Mesendoderm (in vitro differentiated cells): Measurements from ENCODE around the gene ZNF699.

Experiments
- DNase-seq: peaks from one replicate; pipeline ENCODE4 v3.0.0; 2013
- H2AK5ac ChIP-seq: 2 replicates; pipeline ENCODE4 v1.6.1; 2013; ENCODE audit warnings: low read length, inconsistent platforms
- H2BK120ac ChIP-seq: 2 replicates; pipeline ENCODE4 v1.6.1; 2013; ENCODE audit warnings: low read depth, mild to moderate bottlenecking, low read length, moderate library complexity, mixed read lengths
- H2BK15ac ChIP-seq: replicated peaks from 2 replicates; pipeline ENCODE4 v1.6.1; 2013; ENCODE audit warnings: low read depth, mild to moderate bottlenecking, moderate library complexity
- H2BK5ac ChIP-seq: 2 replicates; pipeline ENCODE4 v1.6.1; 2013; ENCODE audit warnings: low read length, inconsistent platforms
- H3K18ac ChIP-seq: 2 replicates; pipeline ENCODE4 v1.6.1; 2013; ENCODE audit warnings: mild to moderate bottlenecking, low read length, mixed read lengths
- H3K23ac ChIP-seq: one replicate; pipeline ENCODE4 v1.6.1; 2013; ENCODE audit warnings: low read length
- H3K27ac ChIP-seq: 2 replicates; pipeline ENCODE4 v1.5.1; 2013; ENCODE audit warnings: low read depth, mild to moderate bottlenecking, inconsistent platforms, low read length, moderate library complexity
- H3K27me3 ChIP-seq: 2 replicates; pipeline ENCODE4 v1.6.1; 2013; ENCODE audit warnings: low read length, control low read depth, mild to moderate bottlenecking, inconsistent platforms; ENCODE audit not compliant: insufficient read depth, poor library complexity
- H3K36me3 ChIP-seq: 2 replicates; pipeline ENCODE4 v1.6.1; 2013; ENCODE audit warnings: low read length, inconsistent platforms; ENCODE audit not compliant: control insufficient read depth, insufficient read depth
- H3K4ac ChIP-seq: one replicate; pipeline ENCODE4 v1.6.1; 2013; ENCODE audit warnings: low read depth, mild to moderate bottlenecking, low read length, moderate library complexity
- H3K4me1 ChIP-seq: 2 replicates; pipeline ENCODE4 v1.6.1; 2013; ENCODE audit warnings: low read depth, low read length, inconsistent platforms; ENCODE audit not compliant: control insufficient read depth
- H3K4me2 ChIP-seq: 2 replicates; pipeline ENCODE4 v1.6.1; 2013; ENCODE audit warnings: low read length
- H3K4me3 ChIP-seq: 2 replicates; pipeline ENCODE4 v1.5.1; 2013; ENCODE audit warnings: mild to moderate bottlenecking, low read length
- H3K56ac ChIP-seq: one replicate; pipeline ENCODE4 v1.6.1; 2013; ENCODE audit warnings: low read length
- H3K79me1 ChIP-seq: 2 replicates; pipeline ENCODE4 v1.6.1; 2013; ENCODE audit warnings: low read length, inconsistent platforms
- H3K79me2 ChIP-seq: 2 replicates; pipeline ENCODE4 v1.6.1; 2013; ENCODE audit warnings: mild to moderate bottlenecking, low read length; ENCODE audit not compliant: control insufficient read depth, insufficient read depth
- H3K9ac ChIP-seq: 2 replicates; pipeline ENCODE4 v1.6.1; 2013; ENCODE audit warnings: low read length, inconsistent platforms
- H4K5ac ChIP-seq: one replicate; pipeline ENCODE4 v1.6.1; 2013; ENCODE audit warnings: low read length
- H4K8ac ChIP-seq: one replicate; pipeline ENCODE4 v1.6.1; 2013; ENCODE audit warnings: low read depth, mild to moderate bottlenecking, control low read depth, low read length, moderate library complexity
- WGBS: extraction: QIAGEN DNeasy Blood & Tissue Kit; methylation state at CpG from one replicate; pipeline ENCODE4 v1.1.7; 2013; ENCODE audit warnings: low lambda C conversion rate, missing lambda C conversion rate; ENCODE audit not compliant: insufficient coverage; ENCODE audit errors: extremely low coverage; 5-methylcytosine and 5-hydroxymethylcytosine counted together

ZNF699 gene

GRCh38 chr19:9345005-9345404 lies 35.4 kb upstream of the ZNF699 start:
- no CpG with 5 or more reads among the region's 2 CpGs for WGBS

GRCh38 chr19:9342610-9343304 lies 33.1 kb upstream of the ZNF699 start:
- Histone ChIP-seq H2BK15ac (no peak overlapping the region), H4K8ac (no peak overlapping the region), H3K27me3 (no peaks in the 10 kb centered on the region), H3K79me1 (no peaks in the 10 kb centered on the region), H3K23ac (no peak overlapping the region), H3K4ac (no peak overlapping the region), H3K56ac (no peak overlapping the region), H3K27ac (no peak overlapping the region), H4K5ac (no peak overlapping the region), H3K4me2 (no peak overlapping the region), H3K18ac (no peak overlapping the region), H3K9ac (no peak overlapping the region), H2BK120ac (no peak overlapping the region), H3K79me2 (no peaks in the 10 kb centered on the region), H3K4me3 (peak overlapping the region; percentile 19), H2BK5ac (no peak overlapping the region), H2AK5ac (no peak overlapping the region), H3K36me3 (peaks cover 9% of the 10 kb centered on the region), H3K4me1 (no peaks in the 10 kb centered on the region)
- no CpG with 5 or more reads among the region's 6 CpGs for WGBS
- DNase-seq: peak; percentile 42

More at GRCh38 chr19:9345005-9345404, 35.4 kb upstream of the ZNF699 start:
- H2BK120ac ChIP-seq: no peak overlapping the region
- no peaks in the 10 kb centered on the region for H3K4me1 ChIP-seq
- H2BK5ac ChIP-seq: no peak overlapping the region
- H3K9ac ChIP-seq: no peak overlapping the region
- H3K4me2 ChIP-seq: no peak overlapping the region
- no peak overlapping the region for H3K4me3 ChIP-seq
- no peak overlapping the region for H2BK15ac ChIP-seq
- DNase-seq: no peak
- H3K36me3 ChIP-seq: peaks cover 9% of the 10 kb centered on the region
- no peak overlapping the region for H3K23ac ChIP-seq
- H3K4ac ChIP-seq: no peak overlapping the region
- H4K5ac ChIP-seq: no peak overlapping the region
- H3K27ac ChIP-seq: no peak overlapping the region
- H4K8ac ChIP-seq: no peak overlapping the region
- H2AK5ac ChIP-seq: no peak overlapping the region
- no peaks in the 10 kb centered on the region for H3K79me2 ChIP-seq
- H3K27me3 ChIP-seq: no peaks in the 10 kb centered on the region
- H3K79me1 ChIP-seq: no peaks in the 10 kb centered on the region
- H3K18ac ChIP-seq: no peak overlapping the region
- H3K56ac ChIP-seq: no peak overlapping the region

- Histone ChIP-seq H3K56ac (no peak overlapping the region), H2BK15ac (no peak overlapping the region), H3K23ac (no peak overlapping the region), H3K18ac (no peak overlapping the region), H3K27ac (no peak overlapping the region), H2AK5ac (no peak overlapping the region), H3K4me3 (no peak overlapping the region), H4K5ac (no peak overlapping the region), H3K27me3 (no peaks in the 10 kb centered on the region), H2BK120ac (no peak overlapping the region), H3K79me2 (peaks cover 6% of the 10 kb centered on the region), H3K9ac (no peak overlapping the region), H4K8ac (no peak overlapping the region), H2BK5ac (no peak overlapping the region), H3K36me3 (peaks cover 1% of the 10 kb centered on the region), H3K4ac (no peak overlapping the region), H3K79me1 (peaks cover 6% of the 10 kb centered on the region), H3K4me1 (no peaks in the 10 kb centered on the region), H3K4me2 (no peak overlapping the region)
- no peak for DNase-seq
These were observed 20.4 kb upstream of the ZNF699 start for GRCh38 chr19:9329999-9330398.

GRCh38 chr19:9324584-9324962 lies 14.9 kb upstream of the ZNF699 start:
- Histone ChIP-seq H3K4ac (no peak overlapping the region), H3K36me3 (no peaks in the 10 kb centered on the region), H3K18ac (peak overlapping the region; percentile 29), H3K56ac (peak overlapping the region; percentile 79), H3K4me1 (peaks cover 3% of the 10 kb centered on the region), H3K79me1 (peaks cover 5% of the 10 kb centered on the region), H2AK5ac (peak overlapping the region; percentile 58), H3K4me3 (peak overlapping the region; percentile 59), H3K79me2 (peaks cover 8% of the 10 kb centered on the region), H4K5ac (peak overlapping the region; percentile 56), H2BK120ac (no peak overlapping the region), H3K23ac (no peak overlapping the region), H3K27me3 (no peaks in the 10 kb centered on the region), H3K9ac (peak overlapping the region; percentile 83), H3K27ac (peak overlapping the region; percentile 47), H3K4me2 (peak overlapping the region; percentile 89), H2BK15ac (no peak overlapping the region), H4K8ac (no peak overlapping the region), H2BK5ac (no peak overlapping the region)
- no peak for DNase-seq
- WGBS: no CpG with 5 or more reads among the region's 9 CpGs

GRCh38 chr19:9323919-9324583 lies 14.4 kb upstream of the ZNF699 start, which contains the start of gene ZNF559:
TSS of gene ZNF559 (plus strand) at chr19:9324179. CDS start at chr19:9338550, 14,371 bp downstream.
- Histone ChIP-seq H3K27ac (peak within 1 kb of the TSS; percentile 47), H2AK5ac (peak within 1 kb of the TSS; percentile 58), H3K79me1 (peaks cover 5% of the 10 kb centered on the region), H3K4me2 (peak within 1 kb of the TSS; percentile 89), H4K8ac (no peak within 1 kb of the TSS), H3K4me1 (peaks cover 3% of the 10 kb centered on the region), H3K4me3 (peak within 1 kb of the TSS; percentile 59), H3K27me3 (no peaks in the 10 kb centered on the region), H3K56ac (peak within 1 kb of the TSS; percentile 79), H3K4ac (no peak within 1 kb of the TSS), H3K36me3 (no peaks in the 10 kb centered on the region), H3K23ac (no peak within 1 kb of the TSS), H4K5ac (peak within 1 kb of the TSS; percentile 56), H3K9ac (peak within 1 kb of the TSS; percentile 83), H2BK5ac (no peak within 1 kb of the TSS), H3K79me2 (peaks cover 8% of the 10 kb centered on the region), H2BK120ac (no peak within 1 kb of the TSS), H3K18ac (peak within 1 kb of the TSS; percentile 29), H2BK15ac (no peak within 1 kb of the TSS)
- DNase-seq: peak; percentile 98
- WGBS: no CpG with 5 or more reads among the region's 48 CpGs
